A673 (cell line): ENCODE results near the gene EGFL8.

ENCODE experiments used
- CTCF ChIP-seq: fragments of 300-800, 200-600 bp; sonication (generic); conservative IDR thresholded peaks from 2 replicates; pipeline ENCODE4 v1.5.1; 2017; ENCODE audit warnings: low read depth, mild to moderate bottlenecking, antibody characterized with exemption, low read length, moderate library complexity, mixed read lengths
- EZH2 ChIP-seq: fragments of 200-600 bp; sonication (generic); IDR thresholded peaks from 2 replicates; pipeline ENCODE4 v1.6.1; 2017; ENCODE audit warnings: borderline replicate concordance, low read depth, mild to moderate bottlenecking, mixed read lengths, antibody characterized with exemption, low read length; ENCODE audit not compliant: poor library complexity, severe bottlenecking

GRCh38 chr6:32183030-32183429 lies 18.6 kb downstream of the EGFL8 start:
- TF ChIP-seq EZH2 = no peak
- TF ChIP-seq CTCF = no peak
